GM19463 (cell line): ENCODE measurements around the gene TTC28.

Experiments
- ATAC-seq: cut with Tn5 transposase; IDR thresholded peaks from one replicate; pipeline ENCODE4 v1.9.1; 2021; ENCODE audit warnings: mild to moderate bottlenecking, moderate library complexity; ENCODE audit not compliant: unreplicated experiment

TTC28 gene

DNA sequence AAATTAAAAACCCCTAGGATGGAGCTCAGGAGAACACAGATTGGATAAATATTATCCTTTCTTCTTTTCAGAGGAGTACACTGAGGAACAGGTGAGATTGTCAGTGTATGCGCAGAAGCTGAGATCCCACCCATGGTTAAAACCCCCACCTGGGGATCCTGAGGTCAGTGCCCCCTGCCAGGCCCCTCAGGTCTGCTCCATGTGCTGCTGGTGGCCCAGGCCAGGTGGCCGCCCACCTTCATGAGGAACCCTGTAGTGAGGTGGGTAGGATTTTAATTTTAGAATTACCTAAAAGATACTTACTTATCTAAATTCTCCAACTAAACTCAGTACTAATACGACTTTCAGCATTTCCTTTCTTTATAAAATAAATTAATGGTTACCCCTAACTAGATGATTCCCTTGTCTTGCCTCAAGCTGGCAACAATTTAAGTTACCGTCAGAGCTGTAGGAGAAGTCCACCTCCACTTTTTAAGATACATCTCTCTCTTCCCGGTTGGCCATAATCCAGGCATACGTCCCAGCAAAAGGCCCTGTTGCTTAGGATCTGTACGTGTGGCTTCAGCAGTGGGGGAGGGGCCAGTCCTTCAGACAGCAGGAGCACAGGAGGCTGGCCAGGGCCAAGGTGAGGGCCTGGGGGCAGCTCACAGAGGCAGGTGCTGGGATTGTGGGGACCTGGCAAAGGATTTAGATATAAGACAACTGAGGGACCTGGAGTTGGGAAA, 699.1 kb downstream of the TTC28 start:
- ATAC-seq: no peak

GRCh38 chr22:27978802-27979201, 700.8 kb downstream of the TTC28 start:
- no peak for ATAC-seq

- no peak for ATAC-seq
These were observed 701.3 kb downstream of the TTC28 start for GRCh38 chr22:27978317-27978716.

GRCh38 chr22:27976586-27976985, 703.1 kb downstream of the TTC28 start:
- ATAC-seq: no peak

- no peak for ATAC-seq
These were observed 704.1 kb downstream of the TTC28 start for GRCh38 chr22:27975381-27976013.

DNA sequence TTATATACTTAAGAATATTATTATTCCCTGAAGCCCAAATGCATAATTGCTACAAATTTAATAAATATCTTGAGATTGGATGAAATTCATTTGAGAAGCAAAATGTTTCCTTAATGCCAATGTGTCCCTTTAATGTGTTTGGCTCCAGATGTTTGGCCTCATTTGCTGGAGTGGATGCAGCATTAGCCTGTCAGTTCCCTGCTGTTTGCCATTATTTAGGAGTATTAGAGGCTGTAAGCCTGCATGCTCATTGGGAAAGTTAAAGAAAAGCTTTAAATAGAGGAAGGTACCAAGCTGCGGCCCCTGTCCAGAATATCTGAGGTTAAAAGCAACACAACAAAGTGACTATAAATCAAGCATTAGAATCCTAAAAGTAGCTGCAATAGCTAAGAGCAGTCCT, 705.8 kb downstream of the TTC28 start:
- ATAC-seq: no peak

GRCh38 chr22:27972732-27973698, 706.6 kb downstream of the TTC28 start:
- ATAC-seq: no peak

DNA sequence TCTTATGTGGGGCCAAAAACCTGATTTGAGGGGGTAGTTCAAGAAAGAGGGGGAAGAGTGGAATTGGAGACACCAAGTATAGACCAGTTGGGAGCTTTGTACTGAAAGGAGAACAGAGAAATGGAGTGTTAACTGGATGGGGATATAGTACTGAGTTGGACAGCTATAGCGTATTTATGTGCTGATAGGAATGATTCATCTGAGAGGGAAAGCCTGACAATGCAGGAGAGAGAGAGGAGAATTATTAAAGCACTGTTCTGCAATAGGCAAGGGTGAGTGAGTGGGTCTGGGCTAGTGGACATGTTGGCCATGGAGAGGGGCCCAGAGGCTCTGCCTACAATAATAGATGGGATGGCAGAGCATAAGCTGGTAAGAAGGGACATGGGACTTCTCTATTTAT, 707.7 kb downstream of the TTC28 start:
- no peak for ATAC-seq

- no peak for ATAC-seq
These were observed 708.9 kb downstream of the TTC28 start for GRCh38 chr22:27970596-27971220.

DNA sequence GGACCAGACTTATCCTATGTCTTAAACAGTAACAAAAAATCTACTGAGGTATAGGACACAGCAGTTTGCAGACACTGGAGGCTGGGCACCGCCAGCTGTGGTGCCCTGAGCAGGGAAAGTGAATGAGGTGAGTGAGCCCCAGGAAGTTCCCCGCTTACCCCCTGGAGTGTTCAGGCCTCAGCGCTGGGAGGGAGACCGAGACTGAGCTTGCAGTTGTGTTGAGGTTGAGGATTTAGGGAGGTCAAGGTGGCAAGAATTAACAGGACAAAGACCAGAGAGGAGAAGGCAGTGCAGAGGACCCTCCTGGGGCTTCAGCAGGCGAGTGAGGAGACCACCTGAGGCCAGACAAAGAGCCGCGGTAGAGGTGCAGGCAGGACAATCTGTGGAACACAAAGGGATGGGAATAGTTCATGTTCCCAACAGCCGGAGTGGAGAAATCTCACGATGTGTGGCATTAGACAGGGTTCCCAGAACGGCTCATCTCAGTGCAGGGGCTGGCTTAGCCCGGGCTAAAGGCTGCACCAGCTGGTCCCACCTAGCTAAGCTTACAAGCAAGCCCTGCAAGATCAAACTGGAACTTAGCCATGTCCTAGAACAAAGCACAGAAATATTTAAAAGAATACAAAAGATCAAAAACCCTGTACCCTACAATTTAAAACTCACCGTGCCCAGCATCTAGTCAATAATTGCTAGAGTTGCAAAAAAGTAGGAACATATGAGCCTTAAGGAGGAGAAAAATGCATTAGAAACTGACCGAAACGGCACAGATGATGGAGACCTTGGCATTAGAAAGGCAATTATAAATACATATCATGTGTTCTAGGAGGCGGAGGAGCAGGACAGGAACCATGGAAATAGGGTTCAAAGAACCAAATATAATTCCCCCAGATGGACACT, 713.2 kb downstream of the TTC28 start:
- no peak for ATAC-seq

GRCh38 chr22:27962268-27963044, 717.2 kb downstream of the TTC28 start:
- no peak for ATAC-seq

DNA sequence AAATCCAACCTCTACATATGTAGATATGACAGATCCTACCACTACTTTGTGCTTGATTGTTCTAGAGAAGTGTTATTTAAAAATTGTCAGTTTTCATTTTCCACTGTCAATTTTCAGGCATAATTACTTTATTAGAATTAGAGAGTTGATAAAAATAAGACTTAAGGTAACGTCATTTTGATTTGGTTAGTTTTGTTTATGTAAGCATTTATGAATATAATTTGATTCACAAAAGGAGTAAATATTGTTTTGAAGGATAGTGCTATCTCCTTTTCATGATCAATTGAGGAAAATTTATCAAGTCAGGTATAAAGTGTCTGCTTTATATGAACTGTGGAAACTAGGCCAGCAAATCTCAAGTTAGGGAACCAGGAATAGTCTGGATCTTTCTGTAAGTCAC, 718.0 kb downstream of the TTC28 start:
- no peak for ATAC-seq

- ATAC-seq: no peak
These were observed 718.5 kb downstream of the TTC28 start for GRCh38 chr22:27961182-27961581.

GRCh38 chr22:27959335-27960090, 720.1 kb downstream of the TTC28 start:
- ATAC-seq: no peak

- no peak for ATAC-seq
These were observed 726.9 kb downstream of the TTC28 start for GRCh38 chr22:27952779-27953178.

GRCh38 chr22:27952091-27952490, 727.5 kb downstream of the TTC28 start:
- ATAC-seq: no peak

GRCh38 chr22:27949421-27949820, 730.2 kb downstream of the TTC28 start:
- ATAC-seq: no peak

DNA sequence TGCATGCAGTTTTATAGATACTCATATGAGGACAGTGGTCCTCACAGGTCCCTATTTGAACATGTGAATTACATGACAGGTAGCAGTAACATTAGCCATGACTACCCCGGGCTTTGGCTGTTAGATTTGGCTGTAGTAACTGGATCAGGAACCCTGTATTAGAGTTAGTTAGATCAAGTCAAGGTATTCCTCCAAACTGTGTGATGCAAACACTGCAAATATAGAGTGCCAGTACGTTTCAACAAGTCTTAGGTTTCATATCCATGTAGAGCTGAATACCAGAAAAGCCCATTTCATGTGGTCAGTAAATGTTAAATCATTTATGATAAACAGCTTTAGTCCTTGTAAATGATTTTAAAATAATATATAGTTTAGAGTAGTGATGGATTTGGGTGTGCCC, 731.1 kb downstream of the TTC28 start:
- no peak for ATAC-seq

- no peak for ATAC-seq
These were observed 732.2 kb downstream of the TTC28 start for GRCh38 chr22:27947448-27947847.
